K562 (cell line): ENCODE results near the gene TMEM260. TPM values are rescaled to one million over a fixed set of nuclear protein-coding genes. Genes with fewer than 3 reads are reported as not detected.

Source experiments
- BACH1 ChIP-seq: fragments of 200-800 bp; sonication (Bioruptor generic); IDR thresholded peaks from 2 replicates; pipeline ENCODE4 v1.6.1; 2016; ENCODE audit warnings: missing genetic modification characterization, missing compliant biosample characterization
- BRD9 ChIP-seq: fragments of 450-650 bp; IDR thresholded peaks from 2 replicates; pipeline ENCODE4 v1.6.1; 2018; ENCODE audit warnings: low read depth; ENCODE audit not compliant: partially characterized antibody
- CBFB ChIP-seq: sonication (generic); formaldehyde crosslinking; IDR thresholded peaks from 2 replicates; pipeline ENCODE4 v1.4.0; 2020; ENCODE audit warnings: mild to moderate bottlenecking, missing genetic modification reagents
- DMBX1 ChIP-seq: fragments of 250-450 bp; sonication (Bioruptor Pico); IDR thresholded peaks from 2 replicates; pipeline ENCODE4 v1.8.0; 2022; ENCODE audit warnings: inconsistent platforms, mild to moderate bottlenecking, moderate library complexity, borderline replicate concordance
- KLF1 ChIP-seq: fragments of 450-650 bp; IDR thresholded peaks from 2 replicates; pipeline ENCODE4 v1.6.1; 2016; ENCODE audit warnings: missing genetic modification characterization, missing compliant biosample characterization
- NFE2L1 ChIP-seq: fragments of 450-650 bp; IDR thresholded peaks from 2 replicates; pipeline ENCODE4 v1.6.1; 2016; ENCODE audit warnings: missing genetic modification characterization, low read depth, mild to moderate bottlenecking, missing compliant biosample characterization, moderate library complexity, borderline replicate concordance
- PHF20 ChIP-seq: fragments of 450-650 bp; IDR thresholded peaks from 2 replicates; pipeline ENCODE4 v1.6.1; 2018; ENCODE audit not compliant: partially characterized antibody
- PHF8 ChIP-seq: fragments of 200-600 bp; sonication (generic); IDR thresholded peaks from 2 replicates; pipeline ENCODE4 v1.6.1; 2012; ENCODE audit warnings: mixed run types, mild to moderate bottlenecking, inconsistent platforms, low read length, moderate library complexity, borderline replicate concordance
- POLR2G ChIP-seq: fragments of 200-400 bp; formaldehyde crosslinking; IDR thresholded peaks from 2 replicates; pipeline ENCODE4 v1.6.1; 2017; ENCODE audit warnings: low read depth, mild to moderate bottlenecking, antibody characterized with exemption, low read length, moderate library complexity
- PRMT5 ChIP-seq: sonication (generic); formaldehyde crosslinking; IDR thresholded peaks from 2 replicates; pipeline ENCODE4 v1.5.0; 2020; ENCODE audit warnings: missing genetic modification reagents
- STAT5B ChIP-seq: fragments of 250-450 bp; sonication (Bioruptor Pico); IDR thresholded peaks from 2 replicates; pipeline ENCODE4 v1.8.0; 2021; ENCODE audit warnings: mild to moderate bottlenecking, inconsistent platforms
- TOE1 ChIP-seq, 2 experiments: fragments of 450-650 bp in 1 of 2; sonication (generic) in 1 of 2; formaldehyde crosslinking in 1 of 2; IDR thresholded peaks; 2 replicates each; pipeline versions ENCODE4 v1.7.1 to v1.8.0; 2016 to 2022; ENCODE audit warnings: borderline replicate concordance in 2 of 2, mild to moderate bottlenecking in 2 of 2, antibody characterized with exemption in 1 of 2, inconsistent platforms in 1 of 2, low read depth in 1 of 2, missing genetic modification reagents in 1 of 2, moderate library complexity in 1 of 2
- ZBTB17 ChIP-seq: fragments of 450-650 bp; formaldehyde crosslinking; IDR thresholded peaks from 2 replicates; pipeline ENCODE4 v1.4.0; 2020; ENCODE audit warnings: mild to moderate bottlenecking
- ZNF212 ChIP-seq: fragments of 450-650 bp; formaldehyde crosslinking; IDR thresholded peaks from 2 replicates; pipeline ENCODE4 v1.4.0; 2020; ENCODE audit warnings: mild to moderate bottlenecking
- ZNF282 ChIP-seq: sonication (generic); formaldehyde crosslinking; IDR thresholded peaks from 2 replicates; pipeline ENCODE4 v1.8.1; 2023; ENCODE audit warnings: missing genetic modification reagents
- polyA plus RNA-seq, 8 experiments: library from polyadenylated mRNA; depleted of rRNA in 4 of 8; stranded (reverse) in 5 of 8; unstranded in 3 of 8; fragments of >200 nt; fragmentation: Nextera tagmentation in 2 of 8; fragmentation: Illumina TruSeq in 1 of 8; extraction: Ambion mirVana in 2 of 8; extraction: Trizol in 1 of 8; gene quantifications; 2 replicates each; pipeline versions ENCODE4 v1.2.1 to v1.2.3, GENCODE V29; 2011 to 2014; ENCODE audit warnings: inconsistent platforms in 1 of 8, missing spikeins in 1 of 8
- total RNA-seq, 7 experiments: library from RNA; depleted of rRNA in 6 of 7; stranded (reverse); fragments of >200 nt in 6 of 7; fragmentation: Illumina TruSeq in 2 of 7; extraction: Trizol in 2 of 7; gene quantifications; 2 replicates each; pipeline versions ENCODE4 v1.2.1 to v1.2.3, GENCODE V29; 2011 to 2021; ENCODE audit warnings: low replicate concordance in 1 of 7
- TF ChIP-seq, protein P1 (sequence below): sonication (generic); formaldehyde crosslinking; IDR thresholded peaks from 2 replicates; pipeline ENCODE4 v1.8.1; 2023; ENCODE audit warnings: missing genetic modification reagents, mild to moderate bottlenecking, borderline replicate concordance
- TF ChIP-seq, protein P2 (sequence below): fragments of 250-450 bp; sonication (Bioruptor Pico); IDR thresholded peaks from 2 replicates; pipeline ENCODE4 v1.9.0; 2021; ENCODE audit warnings: mild to moderate bottlenecking, inconsistent platforms
- TF ChIP-seq, protein P3 (sequence below): fragments of 200-800 bp; sonication (Bioruptor generic); IDR thresholded peaks from 2 replicates; pipeline ENCODE4 v1.6.1; 2017; ENCODE audit warnings: missing genetic modification characterization, missing compliant biosample characterization

The TMEM260 gene
- total and polyA plus RNA-seq, 9 of the 15 experiments (the other 6 are each of a cell fraction or from before 2014, with no cell fraction given) = 2.2 to 9.4 (median 6.0) TPM

DNA sequence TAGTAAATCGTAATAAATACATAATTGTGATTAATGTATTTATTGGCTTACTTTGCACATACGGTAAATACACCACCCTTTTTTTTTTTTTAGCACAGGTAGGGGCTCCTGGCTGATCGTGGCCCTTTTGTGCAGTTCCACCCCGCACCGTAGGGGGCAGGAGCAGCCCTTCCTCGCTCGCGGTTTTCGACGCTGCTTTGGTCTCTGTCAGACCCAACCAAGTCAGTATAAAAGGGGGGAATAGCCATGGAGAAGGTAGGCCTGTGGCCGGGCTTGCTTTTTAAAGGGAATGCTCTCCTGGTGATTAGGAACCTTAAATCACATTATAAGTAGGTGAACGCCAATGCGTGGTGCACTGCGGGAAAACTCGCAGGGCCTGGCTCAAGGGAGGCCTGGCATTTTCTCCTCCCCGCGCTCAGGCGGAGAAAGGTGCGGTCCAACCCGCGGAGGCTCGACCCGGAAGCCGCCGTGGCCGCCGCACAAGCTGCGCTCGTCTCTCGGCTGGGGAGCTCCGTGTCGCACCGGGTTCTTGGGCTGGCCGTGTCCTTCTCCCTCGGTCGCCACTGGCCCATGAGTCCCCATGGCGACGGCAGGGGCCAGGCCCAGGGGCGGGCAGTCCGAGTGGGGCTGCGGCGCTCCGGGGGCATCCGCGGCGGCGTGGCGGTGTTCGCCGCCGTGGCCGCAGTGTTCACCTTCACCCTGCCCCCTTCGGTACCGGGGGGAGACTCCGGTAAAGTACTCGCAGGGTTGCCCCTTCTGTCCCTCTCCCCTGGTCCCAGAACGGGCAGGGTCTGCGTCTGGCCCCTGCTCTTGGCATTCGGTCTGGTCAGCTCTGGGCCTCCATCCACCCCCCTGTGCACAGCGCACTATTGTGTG lies at the start of gene TMEM260 (continued):
- TF ChIP-seq, protein P1, sequence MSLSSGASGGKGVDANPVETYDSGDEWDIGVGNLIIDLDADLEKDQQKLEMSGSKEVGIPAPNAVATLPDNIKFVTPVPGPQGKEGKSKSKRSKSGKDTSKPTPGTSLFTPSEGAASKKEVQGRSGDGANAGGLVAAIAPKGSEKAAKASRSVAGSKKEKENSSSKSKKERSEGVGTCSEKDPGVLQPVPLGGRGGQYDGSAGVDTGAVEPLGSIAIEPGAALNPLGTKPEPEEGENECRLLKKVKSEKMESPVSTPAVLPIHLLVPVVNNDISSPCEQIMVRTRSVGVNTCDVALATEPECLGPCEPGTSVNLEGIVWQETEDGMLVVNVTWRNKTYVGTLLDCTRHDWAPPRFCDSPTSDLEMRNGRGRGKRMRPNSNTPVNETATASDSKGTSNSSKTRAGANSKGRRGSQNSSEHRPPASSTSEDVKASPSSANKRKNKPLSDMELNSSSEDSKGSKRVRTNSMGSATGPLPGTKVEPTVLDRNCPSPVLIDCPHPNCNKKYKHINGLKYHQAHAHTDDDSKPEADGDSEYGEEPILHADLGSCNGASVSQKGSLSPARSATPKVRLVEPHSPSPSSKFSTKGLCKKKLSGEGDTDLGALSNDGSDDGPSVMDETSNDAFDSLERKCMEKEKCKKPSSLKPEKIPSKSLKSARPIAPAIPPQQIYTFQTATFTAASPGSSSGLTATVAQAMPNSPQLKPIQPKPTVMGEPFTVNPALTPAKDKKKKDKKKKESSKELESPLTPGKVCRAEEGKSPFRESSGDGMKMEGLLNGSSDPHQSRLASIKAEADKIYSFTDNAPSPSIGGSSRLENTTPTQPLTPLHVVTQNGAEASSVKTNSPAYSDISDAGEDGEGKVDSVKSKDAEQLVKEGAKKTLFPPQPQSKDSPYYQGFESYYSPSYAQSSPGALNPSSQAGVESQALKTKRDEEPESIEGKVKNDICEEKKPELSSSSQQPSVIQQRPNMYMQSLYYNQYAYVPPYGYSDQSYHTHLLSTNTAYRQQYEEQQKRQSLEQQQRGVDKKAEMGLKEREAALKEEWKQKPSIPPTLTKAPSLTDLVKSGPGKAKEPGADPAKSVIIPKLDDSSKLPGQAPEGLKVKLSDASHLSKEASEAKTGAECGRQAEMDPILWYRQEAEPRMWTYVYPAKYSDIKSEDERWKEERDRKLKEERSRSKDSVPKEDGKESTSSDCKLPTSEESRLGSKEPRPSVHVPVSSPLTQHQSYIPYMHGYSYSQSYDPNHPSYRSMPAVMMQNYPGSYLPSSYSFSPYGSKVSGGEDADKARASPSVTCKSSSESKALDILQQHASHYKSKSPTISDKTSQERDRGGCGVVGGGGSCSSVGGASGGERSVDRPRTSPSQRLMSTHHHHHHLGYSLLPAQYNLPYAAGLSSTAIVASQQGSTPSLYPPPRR = no peak
- TF ChIP-seq BRD9 (no peak), ZNF212 (CRISPR knock-in tag) (no peak), STAT5B (CRISPR knock-in tag) (no peak), BACH1 (no peak), POLR2G (peak; percentile 93), NFE2L1 (tag) (no peak), TOE1 (IDR thresholded peaks at IDR 0.05; ENCODE audit: borderline replicate concordance) (peak; percentile 96), TOE1 (CRISPR knock-in tag; IDR thresholded peaks at IDR 0.05; ENCODE audit: borderline replicate concordance, low read depth) (no peak), ZBTB17 (CRISPR knock-in tag) (0 out of 2 replicates have a peak, but pooled peaks have one; percentile 29), PRMT5 (no peak), ZNF282 (no peak), PHF8 (peak; percentile 90; the same call in 1 of the 2 replicates), DMBX1 (no peak), KLF1 (tag) (no peak), CBFB (CRISPR knock-in tag) (no peak), PHF20 (peak; percentile 79)
- TF ChIP-seq, protein P2, sequence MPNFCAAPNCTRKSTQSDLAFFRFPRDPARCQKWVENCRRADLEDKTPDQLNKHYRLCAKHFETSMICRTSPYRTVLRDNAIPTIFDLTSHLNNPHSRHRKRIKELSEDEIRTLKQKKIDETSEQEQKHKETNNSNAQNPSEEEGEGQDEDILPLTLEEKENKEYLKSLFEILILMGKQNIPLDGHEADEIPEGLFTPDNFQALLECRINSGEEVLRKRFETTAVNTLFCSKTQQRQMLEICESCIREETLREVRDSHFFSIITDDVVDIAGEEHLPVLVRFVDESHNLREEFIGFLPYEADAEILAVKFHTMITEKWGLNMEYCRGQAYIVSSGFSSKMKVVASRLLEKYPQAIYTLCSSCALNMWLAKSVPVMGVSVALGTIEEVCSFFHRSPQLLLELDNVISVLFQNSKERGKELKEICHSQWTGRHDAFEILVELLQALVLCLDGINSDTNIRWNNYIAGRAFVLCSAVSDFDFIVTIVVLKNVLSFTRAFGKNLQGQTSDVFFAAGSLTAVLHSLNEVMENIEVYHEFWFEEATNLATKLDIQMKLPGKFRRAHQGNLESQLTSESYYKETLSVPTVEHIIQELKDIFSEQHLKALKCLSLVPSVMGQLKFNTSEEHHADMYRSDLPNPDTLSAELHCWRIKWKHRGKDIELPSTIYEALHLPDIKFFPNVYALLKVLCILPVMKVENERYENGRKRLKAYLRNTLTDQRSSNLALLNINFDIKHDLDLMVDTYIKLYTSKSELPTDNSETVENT (CRISPR knock-in tag) = peak; percentile 50; the same call in 1 of the 2 replicates
- TF ChIP-seq, protein P3, sequence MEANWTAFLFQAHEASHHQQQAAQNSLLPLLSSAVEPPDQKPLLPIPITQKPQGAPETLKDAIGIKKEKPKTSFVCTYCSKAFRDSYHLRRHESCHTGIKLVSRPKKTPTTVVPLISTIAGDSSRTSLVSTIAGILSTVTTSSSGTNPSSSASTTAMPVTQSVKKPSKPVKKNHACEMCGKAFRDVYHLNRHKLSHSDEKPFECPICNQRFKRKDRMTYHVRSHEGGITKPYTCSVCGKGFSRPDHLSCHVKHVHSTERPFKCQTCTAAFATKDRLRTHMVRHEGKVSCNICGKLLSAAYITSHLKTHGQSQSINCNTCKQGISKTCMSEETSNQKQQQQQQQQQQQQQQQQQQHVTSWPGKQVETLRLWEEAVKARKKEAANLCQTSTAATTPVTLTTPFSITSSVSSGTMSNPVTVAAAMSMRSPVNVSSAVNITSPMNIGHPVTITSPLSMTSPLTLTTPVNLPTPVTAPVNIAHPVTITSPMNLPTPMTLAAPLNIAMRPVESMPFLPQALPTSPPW = peak; percentile 47
